Osteoblast (primary cell): ENCODE measurements around the gene PNPLA6. TPM values are rescaled to one million over a fixed set of nuclear protein-coding genes. Genes with fewer than 3 reads are reported as not detected.

Experiments
- DNase-seq: peaks from one replicate; pipeline ENCODE4 v3.0.0; 2011; ENCODE audit warnings: low spot score, mixed read lengths; ENCODE audit not compliant: insufficient read length; ENCODE audit errors: missing footprints
- H2AFZ ChIP-seq: 2 replicates; pipeline ENCODE4 v1.6.0; 2011; ENCODE audit warnings: mild to moderate bottlenecking, low read length
- H3K27ac ChIP-seq: 2 replicates; pipeline ENCODE4 v1.5.1; 2011; ENCODE audit warnings: mild to moderate bottlenecking, low read depth, low read length, moderate library complexity
- H3K27me3 ChIP-seq: 2 replicates; pipeline ENCODE4 v1.6.0; 2012; ENCODE audit warnings: mild to moderate bottlenecking, control low read depth, inconsistent platforms, low read length, moderate library complexity; ENCODE audit not compliant: insufficient read depth
- H3K36me3 ChIP-seq: 2 replicates; pipeline ENCODE4 v1.5.1; 2011; ENCODE audit warnings: mild to moderate bottlenecking, low read length, control low read depth, moderate library complexity; ENCODE audit not compliant: insufficient read depth
- H3K4me1 ChIP-seq: 2 replicates; pipeline ENCODE4 v1.5.1; 2011; ENCODE audit warnings: mild to moderate bottlenecking, low read length, control low read depth, moderate library complexity; ENCODE audit not compliant: insufficient read depth
- H3K4me2 ChIP-seq: 2 replicates; pipeline ENCODE4 v1.6.0; 2011; ENCODE audit warnings: mild to moderate bottlenecking, low read length; ENCODE audit not compliant: insufficient read depth
- H3K4me3 ChIP-seq: fragments of 200-600 bp; sonication (generic); 3 replicates; pipeline ENCODE4 v1.5.1; 2012; ENCODE audit warnings: mild to moderate bottlenecking, low read length, inconsistent platforms; ENCODE audit not compliant: insufficient read depth
- H3K79me2 ChIP-seq: 2 replicates; pipeline ENCODE4 v1.6.0; 2012; ENCODE audit warnings: mild to moderate bottlenecking, low read length, control low read depth, inconsistent platforms; ENCODE audit not compliant: insufficient read depth
- H3K9me3 ChIP-seq: 2 replicates; pipeline ENCODE4 v1.5.1; 2011; ENCODE audit warnings: low read depth, low read length, control low read depth
- H4K20me1 ChIP-seq: 2 replicates; pipeline ENCODE4 v1.6.0; 2012; ENCODE audit warnings: mild to moderate bottlenecking, low read length, control low read depth; ENCODE audit not compliant: insufficient read depth
- CTCF ChIP-seq: IDR thresholded peaks from 2 replicates; pipeline ENCODE4 v1.5.1; 2011; ENCODE audit warnings: mild to moderate bottlenecking, low read depth, low read length, moderate library complexity; ENCODE audit errors: extremely low read depth
- total RNA-seq: library from RNA; depleted of rRNA; stranded (reverse); fragments of >200 nt; gene quantifications from 2 replicates; pipeline ENCODE4 v1.2.3, GENCODE V29; 2012

Gene PNPLA6
- total RNA-seq, 1 donor: 83.6 TPM

- Histone ChIP-seq H3K4me3 (peak overlapping the region; percentile 50), H3K27me3 (peaks cover 10% of the 10 kb centered on the region), H4K20me1 (no peaks in the 10 kb centered on the region), H3K27ac (no peak overlapping the region), H3K9me3 (no peaks in the 10 kb centered on the region), H3K36me3 (no peaks in the 10 kb centered on the region), H3K79me2 (no peaks in the 10 kb centered on the region), H3K4me1 (no peaks in the 10 kb centered on the region), H2AFZ (no peak overlapping the region), H3K4me2 (peak overlapping the region; percentile 76)
- TF ChIP-seq CTCF: no peak
- peak; percentile 85 for DNase-seq
These were observed 34.6 kb upstream of the PNPLA6 start for GRCh38 chr19:7500811-7501450.

DNA sequence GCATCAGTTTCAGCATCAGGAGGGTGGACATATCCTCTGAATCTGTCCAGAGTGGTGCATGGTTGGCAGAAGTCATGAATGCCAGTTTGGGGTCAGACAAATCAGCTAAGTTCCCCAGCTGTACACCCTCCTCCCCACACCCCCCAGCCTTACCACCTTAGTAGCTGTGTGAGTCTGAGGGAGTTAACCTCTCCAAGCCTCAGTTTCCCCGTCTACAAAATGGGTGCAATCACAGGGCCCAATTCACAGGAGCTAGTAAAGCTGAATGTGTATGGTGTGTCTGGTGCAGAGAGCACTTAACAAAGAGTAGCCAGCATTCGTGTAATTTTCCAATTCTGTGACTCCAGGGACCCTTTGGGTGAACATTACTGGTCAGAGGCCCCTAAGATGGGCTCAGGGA, 33.0 kb upstream of the PNPLA6 start:
- no peak for TF ChIP-seq CTCF
- peak; percentile 17 for DNase-seq
- Histone ChIP-seq H3K9me3 (no peaks in the 10 kb centered on the region), H3K4me2 (no peak overlapping the region), H3K4me1 (no peaks in the 10 kb centered on the region), H3K4me3 (no peak overlapping the region), H3K27ac (no peak overlapping the region), H3K27me3 (peaks cover 10% of the 10 kb centered on the region), H3K36me3 (no peaks in the 10 kb centered on the region), H2AFZ (no peak overlapping the region), H4K20me1 (no peaks in the 10 kb centered on the region), H3K79me2 (no peaks in the 10 kb centered on the region)

DNA sequence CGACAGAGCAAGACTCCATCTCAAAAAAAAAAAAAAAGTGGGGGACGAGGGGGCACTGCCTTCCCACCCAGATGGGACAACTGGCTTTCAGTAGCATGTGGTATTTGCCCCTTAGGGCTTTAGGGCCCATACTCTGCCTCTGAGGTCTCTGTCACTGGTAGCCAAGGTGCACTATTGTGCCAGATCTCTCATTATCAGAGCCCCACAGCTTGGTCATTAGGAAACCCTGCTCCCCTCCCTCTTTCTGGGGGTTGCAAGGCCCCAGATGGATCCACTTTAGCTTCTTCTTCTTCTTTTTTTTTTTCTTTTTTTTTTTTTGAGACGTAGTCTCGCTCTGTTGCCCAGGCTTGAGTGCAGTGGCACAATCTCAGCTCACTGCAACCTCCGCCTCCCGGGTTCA, 30.8 kb upstream of the PNPLA6 start:
- Histone ChIP-seq H3K4me2 (no peak overlapping the region), H3K9me3 (no peaks in the 10 kb centered on the region), H4K20me1 (no peaks in the 10 kb centered on the region), H3K36me3 (no peaks in the 10 kb centered on the region), H3K79me2 (no peaks in the 10 kb centered on the region), H3K27me3 (peaks cover 10% of the 10 kb centered on the region), H3K4me3 (no peak overlapping the region), H2AFZ (no peak overlapping the region), H3K27ac (no peak overlapping the region), H3K4me1 (no peaks in the 10 kb centered on the region)
- DNase-seq: no peak
- TF ChIP-seq CTCF: no peak

DNA sequence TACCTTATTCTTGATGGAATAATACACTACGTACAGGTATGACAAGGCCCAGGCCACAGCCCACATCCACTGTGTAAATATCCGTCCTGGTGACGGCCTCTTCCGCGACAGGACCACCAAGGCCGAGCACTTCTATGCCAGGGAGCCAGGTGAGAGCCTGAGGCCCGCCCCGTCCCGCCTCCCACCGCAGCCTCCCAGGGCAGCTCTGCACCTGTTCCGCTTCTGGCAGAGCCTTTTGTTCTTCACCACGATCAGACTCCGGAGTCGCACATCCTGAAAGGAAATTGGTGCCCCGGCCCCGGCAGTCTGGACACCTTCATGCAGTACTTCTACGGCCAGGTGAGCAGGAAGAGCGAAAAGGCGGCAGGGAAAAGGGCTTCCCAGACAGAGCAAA, 30.2 kb upstream of the PNPLA6 start:
- no peaks in the 10 kb centered on the region for H3K4me1 ChIP-seq
- H2AFZ ChIP-seq: no peak overlapping the region
- no peak overlapping the region for H3K4me2 ChIP-seq
- no peaks in the 10 kb centered on the region for H3K9me3 ChIP-seq
- peaks cover 7% of the 10 kb centered on the region for H3K27me3 ChIP-seq
- no peak for TF ChIP-seq CTCF
- no peak overlapping the region for H3K27ac ChIP-seq
- no peak overlapping the region for H3K4me3 ChIP-seq
- no peak for DNase-seq
- H3K79me2 ChIP-seq: no peaks in the 10 kb centered on the region
- no peaks in the 10 kb centered on the region for H3K36me3 ChIP-seq
- H4K20me1 ChIP-seq: no peaks in the 10 kb centered on the region
